HG03066 (cell line): ENCODE measurements around the gene PCOLCE2.

Source experiments
- ATAC-seq: cut with Tn5 transposase; IDR thresholded peaks from one replicate; pipeline ENCODE4 v1.9.1; 2021; ENCODE audit warnings: low read depth; ENCODE audit not compliant: unreplicated experiment

The PCOLCE2 gene

GRCh38 chr3:142866841-142867631, 21.8 kb downstream of the PCOLCE2 start:
- no peak for ATAC-seq

- no peak for ATAC-seq
These were observed 24.7 kb downstream of the PCOLCE2 start for GRCh38 chr3:142863930-142864920.

GRCh38 chr3:142863010-142863817, 25.7 kb downstream of the PCOLCE2 start:
- ATAC-seq: no peak

GRCh38 chr3:142861926-142862325, 27.0 kb downstream of the PCOLCE2 start:
- no peak for ATAC-seq

GRCh38 chr3:142858043-142858442, 30.8 kb downstream of the PCOLCE2 start:
- no peak for ATAC-seq

- no peak for ATAC-seq
These were observed 31.8 kb downstream of the PCOLCE2 start for GRCh38 chr3:142857056-142857455.

- no peak for ATAC-seq
These were observed 35.4 kb downstream of the PCOLCE2 start for GRCh38 chr3:142853270-142854168.

GRCh38 chr3:142852009-142852408, 36.9 kb downstream of the PCOLCE2 start:
- ATAC-seq: no peak

GRCh38 chr3:142850395-142851023, 38.4 kb downstream of the PCOLCE2 start:
- no peak for ATAC-seq

GRCh38 chr3:142849148-142849547, 39.7 kb downstream of the PCOLCE2 start:
- no peak for ATAC-seq

- ATAC-seq: no peak
These were observed 41.9 kb downstream of the PCOLCE2 start for GRCh38 chr3:142846779-142847577.

GRCh38 chr3:142844339-142844977, 44.4 kb downstream of the PCOLCE2 start:
- ATAC-seq: no peak

- no peak for ATAC-seq
These were observed 49.1 kb downstream of the PCOLCE2 start for GRCh38 chr3:142839831-142840230.

GRCh38 chr3:142837526-142837925, 51.4 kb downstream of the PCOLCE2 start:
- no peak for ATAC-seq

GRCh38 chr3:142828703-142829305, 60.1 kb downstream of the PCOLCE2 start:
- peak; percentile 95 for ATAC-seq

- ATAC-seq: no peak
These were observed 69.7 kb downstream of the PCOLCE2 start for GRCh38 chr3:142819179-142819578.

- no peak for ATAC-seq
These were observed 70.2 kb downstream of the PCOLCE2 start for GRCh38 chr3:142818651-142819050.
